GM21737 (cell line): Measurements from ENCODE around the gene SORCS3.

Experiments used
- ATAC-seq: cut with Tn5 transposase; IDR thresholded peaks from one replicate; pipeline ENCODE4 v1.9.1; 2021; ENCODE audit warnings: mild to moderate bottlenecking, moderate library complexity; ENCODE audit not compliant: unreplicated experiment

SORCS3 gene

GRCh38 chr10:104774234-104774633, 133.1 kb downstream of the SORCS3 start:
- no peak for ATAC-seq

DNA sequence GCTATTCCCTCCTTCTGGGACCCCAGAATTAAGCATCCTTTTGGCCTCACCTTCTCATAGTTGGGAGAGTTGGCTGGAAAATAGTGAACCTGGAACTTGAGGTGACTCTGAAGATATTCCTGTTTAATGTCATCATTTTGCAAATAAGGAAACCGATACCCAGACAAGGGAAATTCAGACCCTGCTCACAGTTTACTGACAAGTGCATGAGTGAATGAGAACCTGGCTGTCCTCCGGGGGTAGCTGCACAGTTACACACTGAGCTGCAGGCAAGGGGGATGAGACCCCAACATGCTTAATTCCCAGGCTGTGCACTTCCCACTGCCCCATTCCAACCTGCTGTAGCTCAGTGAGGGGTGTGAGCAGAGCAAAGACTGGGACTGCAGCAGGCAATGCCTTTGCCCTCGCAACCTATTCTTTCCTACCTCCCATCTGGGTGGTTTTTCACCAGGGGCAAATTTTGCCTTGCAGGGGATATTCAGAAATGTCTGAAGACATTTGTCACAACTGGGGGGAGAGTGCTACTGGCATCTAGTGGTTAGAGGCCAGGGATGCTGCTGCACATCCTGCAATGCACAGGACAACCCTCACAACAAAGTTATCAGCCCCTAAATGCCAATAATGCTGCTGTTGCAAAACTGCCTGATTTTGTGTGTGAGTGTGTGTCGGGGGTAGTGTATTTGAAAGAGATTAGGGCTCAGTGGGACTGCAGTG, 136.2 kb downstream of the SORCS3 start:
- ATAC-seq: no peak

- ATAC-seq: no peak
Measured at GRCh38 chr10:104778371-104778770, 137.3 kb downstream of the SORCS3 start.

GRCh38 chr10:104779701-104780100, 138.6 kb downstream of the SORCS3 start:
- ATAC-seq: no peak

DNA sequence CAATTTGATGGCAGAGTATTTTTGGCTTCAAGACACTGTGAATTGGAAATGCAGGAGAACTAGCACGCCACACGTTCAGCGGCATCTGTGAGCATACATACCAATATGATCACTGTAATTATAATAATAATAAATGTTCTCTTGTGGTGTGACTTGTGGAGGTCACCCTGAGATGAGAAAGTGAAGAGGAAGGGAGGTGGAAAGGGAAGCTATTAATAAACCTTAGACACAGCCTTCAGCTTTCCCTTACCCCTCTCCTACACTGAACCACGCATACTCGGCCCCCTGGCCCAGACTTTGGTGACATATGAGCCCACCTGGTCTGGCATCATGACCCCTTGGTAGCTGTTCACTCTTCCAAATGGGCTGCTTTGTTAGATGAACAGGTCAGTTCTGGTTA, 139.1 kb downstream of the SORCS3 start:
- ATAC-seq: no peak

DNA sequence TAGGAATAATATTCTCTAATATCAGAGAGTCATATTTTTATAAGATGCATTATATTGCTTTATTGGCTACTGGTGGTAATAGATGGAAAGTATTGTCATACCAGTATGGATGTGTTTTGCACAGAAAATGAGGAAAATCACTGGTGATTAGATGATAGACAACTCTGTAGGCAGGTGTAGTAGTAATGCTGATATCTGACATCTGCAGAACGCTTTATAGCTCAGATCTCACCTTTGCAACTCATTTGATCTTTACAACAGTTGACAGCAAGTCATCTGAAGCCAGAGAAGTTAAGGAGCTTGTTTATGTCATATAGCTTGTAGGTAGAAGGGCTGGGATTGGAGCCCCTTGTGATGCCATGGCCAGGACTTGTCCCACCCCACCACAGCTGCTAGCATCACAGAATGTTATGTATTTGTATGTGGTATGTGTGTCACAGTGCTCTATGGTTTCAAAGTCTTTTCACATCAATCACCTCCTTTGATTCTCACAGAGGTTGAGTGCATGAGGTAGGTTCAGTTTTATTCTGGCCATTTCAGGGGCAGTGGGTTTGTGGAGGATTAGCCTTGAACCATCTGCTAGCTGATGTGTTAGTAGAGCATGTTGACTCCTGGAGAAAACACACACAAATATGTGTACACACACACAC, 140.0 kb downstream of the SORCS3 start:
- ATAC-seq: no peak

GRCh38 chr10:104784452-104784851, 143.4 kb downstream of the SORCS3 start:
- ATAC-seq: no peak

- ATAC-seq: no peak
Measured at GRCh38 chr10:104791471-104791870, 150.4 kb downstream of the SORCS3 start.

DNA sequence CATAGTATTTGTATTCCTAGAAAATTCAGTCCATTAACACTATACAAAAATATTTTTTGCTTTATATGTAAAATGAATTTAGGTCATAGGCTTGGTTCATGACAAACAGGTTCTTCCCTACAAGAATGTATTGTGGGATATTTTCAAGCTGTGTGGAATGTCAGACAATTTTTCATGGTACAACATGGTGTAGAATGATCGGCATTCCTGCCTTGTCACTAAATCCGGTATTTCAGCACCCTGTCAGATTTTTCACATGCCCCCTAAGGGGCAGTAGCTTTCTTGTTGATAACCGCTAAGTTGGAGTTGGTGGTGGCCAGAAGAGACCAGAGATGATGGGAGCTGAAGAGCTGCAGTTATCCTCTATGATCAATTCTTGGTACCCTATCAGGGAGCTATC, 154.3 kb downstream of the SORCS3 start:
- ATAC-seq: no peak

GRCh38 chr10:104796823-104797222, 155.7 kb downstream of the SORCS3 start:
- no peak for ATAC-seq

- no peak for ATAC-seq
Measured at GRCh38 chr10:104802941-104803340, 161.9 kb downstream of the SORCS3 start.

- ATAC-seq: no peak
Measured at GRCh38 chr10:104804880-104805279, 163.8 kb downstream of the SORCS3 start.

GRCh38 chr10:104806801-104807200, 165.7 kb downstream of the SORCS3 start:
- no peak for ATAC-seq

- ATAC-seq: no peak
Measured at GRCh38 chr10:104807581-104808310, 166.7 kb downstream of the SORCS3 start.

DNA sequence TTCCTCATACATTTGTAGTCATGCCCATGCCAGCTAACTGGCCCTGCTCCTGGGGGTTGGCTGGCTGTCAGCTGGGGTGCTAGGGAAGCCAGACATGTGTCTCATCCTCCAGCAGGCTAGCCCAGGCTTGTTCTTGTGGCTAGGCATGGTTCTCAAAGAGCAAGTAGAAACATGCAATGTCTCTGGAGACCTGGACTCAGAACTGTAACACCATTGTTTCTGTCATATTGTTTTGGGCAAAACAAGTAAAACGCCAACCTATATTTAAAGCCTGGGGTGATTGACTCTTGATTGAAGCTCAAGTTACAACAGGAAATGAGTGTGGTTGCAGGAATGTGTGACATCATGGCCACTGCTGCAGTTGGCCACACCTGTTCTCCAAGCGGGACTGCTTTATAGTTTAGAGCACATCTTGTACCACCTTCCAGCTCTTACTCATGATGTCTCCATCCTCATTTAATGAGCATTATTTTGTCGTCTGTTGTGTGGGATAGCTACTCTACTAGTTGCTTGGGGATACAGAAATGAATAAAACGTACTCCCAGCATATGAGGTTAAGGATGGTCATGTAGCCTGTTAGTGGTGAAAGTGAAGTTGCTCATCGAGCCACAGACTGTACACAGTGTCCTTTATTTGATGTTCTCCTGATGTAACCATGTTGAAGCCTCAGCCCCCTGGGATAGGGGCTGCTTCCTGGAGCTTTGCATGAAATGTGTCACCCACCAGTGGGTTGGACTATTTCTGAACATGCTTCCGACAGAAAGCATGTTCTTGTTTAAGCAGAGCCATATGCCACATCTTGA, 168.4 kb downstream of the SORCS3 start:
- peak; percentile 76 for ATAC-seq

- no peak for ATAC-seq
Measured at GRCh38 chr10:104811166-104811565, 170.1 kb downstream of the SORCS3 start.

DNA sequence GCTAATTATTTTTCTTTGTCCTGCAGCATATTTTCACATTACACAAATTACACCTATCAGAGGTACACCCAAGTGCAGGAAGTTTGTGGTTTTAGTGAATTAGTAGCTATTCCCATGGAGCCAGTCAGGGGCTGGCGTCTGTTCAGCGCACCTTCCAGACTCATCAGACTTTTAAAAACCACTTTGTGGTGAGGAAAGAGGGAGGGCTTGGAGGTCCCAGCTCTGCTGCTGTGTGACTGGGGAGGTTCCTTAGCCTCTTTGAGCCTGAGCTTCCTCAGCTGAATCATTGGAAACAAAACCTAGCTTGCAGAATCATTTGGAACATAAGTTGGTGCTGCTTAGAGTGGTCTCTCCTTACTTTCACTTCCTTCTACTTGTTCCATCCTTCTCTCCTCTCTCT, 175.4 kb downstream of the SORCS3 start:
- ATAC-seq: no peak

- no peak for ATAC-seq
Measured at GRCh38 chr10:104819731-104820130, 178.6 kb downstream of the SORCS3 start.

DNA sequence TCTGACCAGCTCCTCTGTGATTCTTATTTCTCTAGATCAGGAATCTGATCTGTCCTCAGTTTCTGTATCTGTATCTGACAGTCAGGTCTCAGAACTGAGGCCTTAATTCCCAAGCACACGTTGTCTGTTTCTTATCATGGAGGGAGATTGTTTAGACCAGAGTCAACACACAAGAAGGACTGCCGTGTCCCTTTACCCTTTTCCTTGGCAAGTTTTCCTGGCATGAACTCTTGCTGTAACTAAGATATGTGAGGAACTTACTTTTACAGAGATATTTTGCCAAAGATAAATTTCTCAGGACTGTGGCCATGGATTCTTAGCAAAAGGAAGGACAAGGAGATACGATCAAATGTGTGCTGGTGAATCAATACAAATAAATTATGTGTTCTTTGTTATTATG, 181.0 kb downstream of the SORCS3 start:
- ATAC-seq: no peak

DNA sequence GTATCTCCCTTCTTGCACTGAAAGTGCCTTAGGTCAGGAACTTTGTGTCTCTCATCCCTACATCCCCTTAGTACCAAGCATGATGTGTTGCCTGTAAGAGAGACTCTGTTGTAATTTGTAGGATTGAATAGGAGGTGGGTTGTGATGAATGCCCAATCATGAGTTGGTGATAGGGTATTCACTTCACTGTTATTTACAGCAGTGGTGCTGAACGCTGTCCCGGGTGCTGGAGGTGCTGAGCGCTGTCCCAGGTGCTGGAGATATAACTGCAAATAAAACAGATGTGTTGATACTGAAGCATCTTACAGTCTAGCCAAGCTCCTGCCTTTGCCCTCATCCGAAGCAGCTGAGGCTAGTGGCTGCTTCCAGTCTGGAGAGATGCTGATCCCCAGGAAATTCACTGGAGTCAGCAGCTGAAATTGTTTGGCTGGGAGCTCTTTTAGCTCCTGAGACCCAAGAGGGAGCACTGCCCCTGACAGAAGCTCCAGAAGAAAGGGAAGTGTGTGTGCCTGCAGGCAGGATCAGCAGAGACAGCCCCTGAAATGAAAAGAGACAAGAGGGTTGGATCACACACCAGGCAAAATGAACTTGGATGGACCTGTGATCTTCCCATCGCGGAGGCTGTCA, 183.4 kb downstream of the SORCS3 start:
- ATAC-seq: no peak

DNA sequence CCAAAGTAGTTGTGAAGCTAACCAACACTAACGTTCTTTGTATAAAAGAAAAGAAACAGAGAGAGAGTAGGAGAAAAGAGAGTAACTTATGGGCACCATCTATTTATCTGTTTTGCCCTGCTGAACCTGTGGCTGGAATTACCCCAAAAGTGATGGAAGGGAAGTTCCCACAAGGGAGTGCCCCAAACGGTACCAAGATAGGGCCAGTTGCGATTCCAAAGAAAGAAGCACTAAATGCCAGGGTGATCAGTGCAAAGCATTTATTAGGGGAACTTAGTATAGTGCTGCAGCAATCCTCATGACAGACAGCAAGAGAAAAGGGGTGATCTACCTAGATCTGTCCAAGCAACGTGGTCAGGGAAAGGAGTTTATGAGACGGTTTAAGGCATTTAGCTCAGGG, 190.2 kb downstream of the SORCS3 start:
- ATAC-seq: no peak
